HG03571 (cell line): Measurements from ENCODE around the gene LCA5.
"Not testable (repeated sequence)": the region's sequence is repeated elsewhere in the genome, so short reads cannot be mapped to it uniquely, and the experiment has no call there.

ENCODE experiments used
- ATAC-seq: cut with Tn5 transposase; IDR thresholded peaks from one replicate; pipeline ENCODE4 v1.9.1; 2021; ENCODE audit not compliant: unreplicated experiment

The LCA5 gene

GRCh38 chr6:79468116-79468515, 69.1 kb downstream of the LCA5 start:
- no peak for ATAC-seq

GRCh38 chr6:79467716-79468115, 69.5 kb downstream of the LCA5 start:
- no peak for ATAC-seq

DNA sequence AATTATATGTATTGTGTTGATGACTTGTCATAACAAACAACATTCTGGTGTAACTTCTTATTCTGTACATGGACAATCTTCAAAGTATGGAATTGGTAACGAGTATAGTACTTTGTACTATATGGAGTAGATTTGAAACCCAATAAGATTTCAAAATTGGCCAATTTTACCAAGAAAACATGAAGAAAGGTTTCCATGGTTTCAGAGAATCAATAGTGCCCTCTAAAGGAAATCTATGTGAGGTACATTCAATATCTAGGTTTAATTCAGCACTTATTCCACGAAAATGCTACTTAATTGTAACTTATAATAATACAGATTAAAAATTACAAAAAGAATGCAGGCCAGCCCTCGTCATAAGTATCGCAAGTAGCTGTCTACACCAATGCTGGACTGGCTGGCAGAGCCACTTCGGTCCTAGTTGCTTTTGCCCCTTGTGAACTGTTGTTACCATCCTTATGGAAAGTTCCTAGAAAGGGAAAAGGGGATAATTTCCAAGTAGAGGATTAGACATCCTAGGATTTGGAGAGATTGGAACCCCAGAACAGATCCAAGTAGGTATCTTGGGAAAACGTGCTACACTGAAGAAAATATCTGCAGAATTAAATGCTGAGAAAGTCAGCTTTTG, 70.9 kb downstream of the LCA5 start:
- ATAC-seq, result no peak

DNA sequence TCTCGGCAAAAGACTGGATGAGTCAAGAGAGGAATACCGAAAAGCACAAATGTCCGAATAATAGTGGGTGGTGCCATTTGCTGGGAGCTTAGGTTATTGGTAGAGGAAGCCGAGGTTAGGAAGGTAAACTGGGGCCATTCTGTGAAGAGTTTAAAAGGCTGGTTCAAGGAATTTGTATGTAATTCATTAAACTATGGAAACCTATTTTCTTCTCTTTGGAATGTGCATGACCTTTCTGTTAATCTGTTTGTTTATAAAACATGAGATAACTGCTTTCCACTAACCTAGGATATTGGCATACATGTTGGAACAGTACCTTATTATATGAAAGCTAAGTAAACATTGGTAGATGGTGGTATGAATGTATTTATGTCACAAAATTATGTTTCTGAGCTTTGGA, 71.8 kb downstream of the LCA5 start:
- no peak for ATAC-seq

DNA sequence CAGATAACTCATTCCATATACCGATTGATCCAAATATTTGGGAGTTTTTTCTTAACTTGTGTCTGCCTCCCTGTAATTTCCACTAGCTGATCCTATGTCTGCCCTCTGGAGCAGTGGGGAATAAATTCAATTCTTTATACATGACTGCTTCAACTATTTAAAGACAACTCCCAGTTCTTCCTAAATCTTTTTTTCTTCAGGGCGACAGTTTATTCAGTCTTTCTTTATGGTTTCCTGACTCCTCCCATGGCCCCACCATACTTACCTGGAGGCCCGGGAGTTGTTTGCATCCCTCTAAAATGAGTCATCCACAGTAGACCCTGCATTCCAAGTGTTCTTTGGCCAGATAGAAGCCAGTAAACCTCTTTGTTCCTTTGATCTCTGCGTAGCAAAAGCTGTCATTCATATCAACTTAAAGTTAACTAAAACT, 73.6 kb downstream of the LCA5 start:
- no peak for ATAC-seq

- ATAC-seq, result no peak
These were observed 76.0 kb downstream of the LCA5 start for GRCh38 chr6:79461205-79461604.

DNA sequence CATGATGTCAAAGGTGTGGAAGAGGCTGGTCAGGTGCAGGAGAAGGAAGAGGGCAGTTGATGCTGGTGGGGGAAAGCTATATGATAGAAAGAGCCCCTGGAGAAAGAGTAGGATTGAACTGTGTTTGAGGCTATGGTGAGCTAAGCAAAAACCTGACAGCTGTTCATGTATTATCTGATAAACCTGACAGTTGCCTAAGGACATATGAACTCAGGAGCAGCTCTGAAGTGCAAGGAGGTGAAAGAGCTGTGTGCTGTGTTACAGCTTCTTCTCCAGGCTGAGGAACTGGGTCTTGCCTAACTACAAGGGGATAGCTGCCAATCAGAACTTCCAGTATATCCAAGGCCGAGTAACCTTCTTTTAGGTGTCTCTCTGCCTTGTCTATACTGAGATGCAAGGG, 81.8 kb downstream of the LCA5 start:
- no peak for ATAC-seq

GRCh38 chr6:79453558-79454042, 83.6 kb downstream of the LCA5 start:
- no peak for ATAC-seq

GRCh38 chr6:79450984-79451383, 86.2 kb downstream of the LCA5 start:
- no peak for ATAC-seq

DNA sequence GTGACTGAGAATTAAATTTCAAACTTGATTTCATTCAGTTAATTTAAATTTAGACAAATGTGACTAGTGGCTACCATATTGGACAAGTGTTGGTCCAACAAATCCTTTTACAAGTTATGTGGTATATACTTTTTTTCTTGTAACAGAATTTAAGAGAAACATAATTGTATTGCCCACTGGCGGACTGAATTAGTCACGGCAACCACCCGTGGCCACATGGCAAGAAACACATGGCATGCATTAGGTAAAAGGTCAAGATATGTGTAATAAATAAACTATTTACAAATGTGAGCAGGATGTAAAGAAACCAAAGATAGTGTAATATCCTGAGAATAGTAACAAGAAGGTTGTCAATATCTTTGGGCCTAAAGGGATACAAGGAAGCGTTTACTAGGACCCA, 91.2 kb downstream of the LCA5 start:
- no peak for ATAC-seq

GRCh38 chr6:79443876-79444275, 93.4 kb downstream of the LCA5 start:
- not testable (repeated sequence) for ATAC-seq

DNA sequence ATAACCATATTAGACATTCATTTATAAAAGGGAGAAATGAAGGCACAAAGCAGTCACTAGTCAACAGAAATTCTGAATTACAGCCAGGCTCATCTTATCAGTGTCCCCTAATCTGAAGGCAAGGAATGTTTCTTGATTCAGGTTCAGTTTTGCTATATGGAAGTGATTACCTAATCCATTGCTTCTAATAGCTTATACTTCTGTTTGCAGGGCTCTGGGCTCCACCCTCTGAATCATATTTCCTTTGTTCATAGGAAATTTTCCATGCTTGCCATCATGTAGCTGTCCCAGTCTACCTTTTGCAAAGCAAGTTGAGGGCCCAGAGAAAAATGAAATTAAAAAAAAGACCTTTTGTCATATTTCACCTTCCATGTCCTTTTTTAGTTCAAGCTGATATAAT, 96.0 kb downstream of the LCA5 start:
- ATAC-seq, result no peak

GRCh38 chr6:79440598-79440997, 96.6 kb downstream of the LCA5 start:
- no peak for ATAC-seq

DNA sequence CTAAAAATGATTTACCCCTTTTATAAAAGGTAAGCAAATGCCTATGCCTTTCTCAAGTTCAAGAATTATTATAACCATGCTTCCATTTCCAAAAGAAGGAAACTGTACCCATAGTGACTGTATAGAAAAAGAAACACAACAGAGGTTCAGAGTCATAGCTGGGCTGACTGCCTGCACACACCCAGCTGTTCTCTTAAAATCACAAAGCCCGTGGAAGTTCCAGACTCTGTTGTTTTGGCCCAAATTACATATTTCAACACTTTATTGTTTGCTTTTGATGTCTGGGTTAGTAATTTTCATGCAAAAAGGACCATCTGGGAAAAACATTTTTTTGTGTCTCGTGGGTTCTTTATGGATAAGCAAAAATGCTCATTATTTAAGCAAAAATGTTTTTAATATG, 99.2 kb downstream of the LCA5 start:
- ATAC-seq, result no peak

GRCh38 chr6:79436241-79436640, 101.0 kb downstream of the LCA5 start:
- ATAC-seq, result no peak

GRCh38 chr6:79435746-79436145, 101.5 kb downstream of the LCA5 start:
- ATAC-seq, result no peak
